Panc1 (cell line): ENCODE data around the gene MT1H.

ENCODE experiments used
- CTCF ChIP-seq: fragments of 450-650 bp; IDR thresholded peaks from 2 replicates; pipeline ENCODE4 v1.5.1; 2017; ENCODE audit warnings: mild to moderate bottlenecking
- POLR2AphosphoS5 ChIP-seq: IDR thresholded peaks from 2 replicates; pipeline ENCODE4 v1.6.1; 2012; ENCODE audit warnings: mild to moderate bottlenecking, low read depth, low read length, moderate library complexity
- REST ChIP-seq, 2 experiments: IDR thresholded peaks; 2 replicates each; pipeline ENCODE4 v1.6.1; 2011 to 2012; ENCODE audit warnings: low read depth in 2 of 2, control low read depth in 1 of 2, low read length in 1 of 2, mild to moderate bottlenecking in 1 of 2, moderate library complexity in 1 of 2; ENCODE audit not compliant: insufficient read depth in 1 of 2
- TCF7L2 ChIP-seq: IDR thresholded peaks from 2 replicates; pipeline ENCODE4 v1.6.1; 2011; ENCODE audit warnings: mild to moderate bottlenecking, low read depth, low read length, inconsistent platforms

GRCh38 chr16:56649820-56650219 lies 19.8 kb upstream of the MT1H start:
- TF ChIP-seq CTCF (no peak), REST (IDR thresholded peaks at IDR 0.05; ENCODE audit: insufficient read depth in 1 of 2, low read depth in 2 of 2, low read length in 1 of 2) (no peak), POLR2AphosphoS5 (no peak), TCF7L2 (no peak)
